GM12878 (cell line): Measurements from ENCODE around the gene ATP4A. TPM values are rescaled to one million over a fixed set of nuclear protein-coding genes. Genes with fewer than 3 reads are reported as not detected.
A peak's percentile ranks its signal among the peaks of the same experiment; 100 is the strongest.

Experiments used
- ATAC-seq: fragments of 200-7000 bp; cut with Tn5 transposase; 3 replicates; pipeline ENCODE4 v1.9.1; 2020; ENCODE audit warnings: mild to moderate bottlenecking, moderate library complexity
- BruUV-seq: library from RNA; stranded (reverse); fragments of 400-500 nt; replicated peaks from 2 replicates; lab custom pipeline; 2021; lab: Mats Ljungman, UMichigan
- CTCF ChIA-PET: fragments of 300-600 bp; sonication (Branson Sonifier 250); formaldehyde crosslinking; extraction: SDS; loops from one replicate; lab custom pipeline; 2021; ENCODE audit warnings: inconsistent platforms; lab: Yijun Ruan, JAX
- POLR2A ChIA-PET: fragments of 350-600 bp; formaldehyde crosslinking; extraction: SDS; loops from one replicate; lab custom pipeline; 2021; ENCODE audit warnings: inconsistent platforms; lab: Charles Lee
- RAD21 ChIA-PET: fragments of 300-600 bp; sonication (Branson Sonifier 250); formaldehyde crosslinking; loops from one replicate; lab custom pipeline; 2023; ENCODE audit warnings: antibody characterized with exemption; ENCODE audit not compliant: unreplicated experiment; lab: Charles Lee
- SMC1A ChIA-PET: fragments of 300-600 bp; sonication (Branson Sonifier 250); formaldehyde crosslinking; loops from one replicate; lab custom pipeline; 2023; ENCODE audit not compliant: unreplicated experiment, uncharacterized antibody; lab: Charles Lee
- DNase-seq: peaks from one replicate; pipeline ENCODE4 v3.0.0-alpha.2; 2011; ENCODE audit warnings: low read depth, low spot score
- FAIRE-seq: peaks from 3 replicates; lab custom pipeline; 2011; peaks lifted over from hg19 to GRCh38; lab: Jason Lieb, UNC
- H2AFZ ChIP-seq: 2 replicates; pipeline ENCODE4 v1.6.0; 2011; ENCODE audit warnings: low read depth, low read length, control low read depth; ENCODE audit not compliant: control insufficient read depth
- H3K27ac ChIP-seq: 2 replicates; pipeline ENCODE4 v1.5.1; 2011; ENCODE audit warnings: control low read depth; ENCODE audit not compliant: control insufficient read depth, insufficient read depth
- H3K27me3 ChIP-seq, 2 experiments: replicated peaks in 1 of 2; 2 replicates each; pipeline versions ENCODE4 v1.6.0 to v1.6.1; 2011; ENCODE audit warnings: low read length in 1 of 2; ENCODE audit not compliant: control insufficient read depth in 2 of 2, insufficient read depth in 2 of 2
- H3K36me3 ChIP-seq, 2 experiments: 2 replicates each; pipeline ENCODE4 v1.5.1; 2011; ENCODE audit warnings: low read length in 1 of 2; ENCODE audit not compliant: control insufficient read depth in 2 of 2, insufficient read depth in 2 of 2
- H3K4me1 ChIP-seq: 2 replicates; pipeline ENCODE4 v1.6.1; 2011; ENCODE audit warnings: mild to moderate bottlenecking, low read length, moderate library complexity, mixed read lengths; ENCODE audit not compliant: control insufficient read depth, insufficient read depth
- H3K4me2 ChIP-seq: 2 replicates; pipeline ENCODE4 v1.6.0; 2011; ENCODE audit warnings: control low read depth; ENCODE audit not compliant: control insufficient read depth, insufficient read depth
- H3K4me3 ChIP-seq: fragments of 200-600 bp; sonication (generic); 2 replicates; pipeline ENCODE4 v1.5.1; 2016
- H3K79me2 ChIP-seq: 2 replicates; pipeline ENCODE4 v1.6.0; 2011; ENCODE audit warnings: low read length; ENCODE audit not compliant: control insufficient read depth, insufficient read depth
- H3K9ac ChIP-seq: 2 replicates; pipeline ENCODE4 v1.8.0; 2011; ENCODE audit warnings: low read length, control low read depth, mixed read lengths; ENCODE audit not compliant: control insufficient read depth, insufficient read depth
- H3K9me3 ChIP-seq: replicated peaks from 3 replicates; pipeline ENCODE4 v1.5.1; 2011; ENCODE audit warnings: mild to moderate bottlenecking, low read length; ENCODE audit not compliant: control insufficient read depth, insufficient read depth
- H4K20me1 ChIP-seq: 2 replicates; pipeline ENCODE4 v1.6.0; 2011; ENCODE audit not compliant: control insufficient read depth, insufficient read depth
- MAX ChIP-seq: IDR thresholded peaks from 2 replicates; pipeline ENCODE4 v1.6.1; 2012; ENCODE audit warnings: low read depth, low read length, improper control_type of control experiment
- NFYB ChIP-seq: IDR thresholded peaks from 2 replicates; pipeline ENCODE4 v1.6.1; 2011; ENCODE audit warnings: low read depth, mild to moderate bottlenecking, low read length, improper control_type of control experiment, moderate library complexity; ENCODE audit not compliant: insufficient read depth
- RFX5 ChIP-seq: IDR thresholded peaks from 2 replicates; pipeline ENCODE4 v1.6.1; 2011; ENCODE audit warnings: low read depth, low read length, improper control_type of control experiment
- SIX5 ChIP-seq: IDR thresholded peaks from 2 replicates; pipeline ENCODE4 v1.6.1; 2011; ENCODE audit warnings: mild to moderate bottlenecking, low read depth, low read length, moderate library complexity; ENCODE audit not compliant: severe bottlenecking
- SMARCA5 ChIP-seq: fragments of 450-650 bp; IDR thresholded peaks from 2 replicates; pipeline ENCODE4 v1.6.1; 2017; ENCODE audit warnings: mild to moderate bottlenecking
- SP1 ChIP-seq: IDR thresholded peaks from one replicate; pipeline ENCODE4 v1.6.1; 2011; ENCODE audit warnings: low read depth, low read length
- ZBED1 ChIP-seq: IDR thresholded peaks from 2 replicates; pipeline ENCODE4 v1.6.1; 2016; ENCODE audit warnings: borderline replicate concordance
- WGBS: methylation state at CpG from one replicate; pipeline ENCODE4 v1.1.6; 2016; ENCODE audit warnings: low lambda C conversion rate; ENCODE audit not compliant: insufficient replicate concordance, insufficient coverage; ENCODE audit errors: missing lambda C conversion rate; 5-methylcytosine and 5-hydroxymethylcytosine counted together
- in situ Hi-C: fragments of 300-500 bp; cut with MboI; formaldehyde crosslinking; loops from 9 replicates; pipeline ENCODE4 v1.14.3; 2018; ENCODE audit warnings: mixed read lengths
- intact Hi-C: fragments of 100-400 bp; cut with micrococcal nuclease; formaldehyde crosslinking; loops from one replicate; pipeline ENCODE4 v1.14.2; 2022; ENCODE audit not compliant: unreplicated experiment
- polyA plus RNA-seq, 11 experiments: library from polyadenylated mRNA; depleted of rRNA in 4 of 11; unstranded in 6 of 11; stranded (reverse) in 5 of 11; fragments of >200 nt; fragmentation: Nextera tagmentation in 4 of 11; fragmentation: Illumina TruSeq in 1 of 11; extraction: Ambion mirVana in 4 of 11; extraction: Trizol in 1 of 11; gene quantifications; 1 replicate in 1 of 11; 2 replicates in 10 of 11; pipeline versions ENCODE4 v1.2.1 to v1.2.3, GENCODE V29; 2011 to 2016; ENCODE audit warnings: inconsistent platforms in 2 of 11, missing spikeins in 2 of 11, low read depth in 1 of 11
- total RNA-seq, 4 experiments: library from RNA; depleted of rRNA in 3 of 4; stranded (reverse); fragments of >200 nt in 3 of 4; fragmentation: Illumina TruSeq in 1 of 4; extraction: Trizol in 1 of 4; gene quantifications; 2 replicates each; pipeline versions ENCODE4 v1.2.1 to v1.2.3, GENCODE V29; 2013 to 2021

ATP4A gene
- total and polyA plus RNA-seq, 10 of the 15 experiments (the other 5 are each of a cell fraction or from before 2014, with no cell fraction given) = 0.03 to 1.5 (median 0.11) TPM; not detected in 3

GRCh38 chr19:35585848-35586247 lies 22.4 kb upstream of the ATP4A start, which contains the start of gene PMIS2:
TSS of gene PMIS2 (plus strand) at chr19:35586173. CDS start at chr19:35586260, 87 bp downstream.
- Histone ChIP-seq H3K4me2 (no peak within 1 kb of the TSS), H3K36me3 (no peaks in the 10 kb centered on the region), H3K27me3 (no peaks in the 10 kb centered on the region)
- in situ Hi-C loops = no loop called here
- TF ChIP-seq NFYB (peak; percentile 79), ZBED1 (no peak), SP1 (peak; percentile 17)
- TF ChIP-seq, all 136 proteins: peak for 2
- H3K4me3 ChIP-seq = no peak within 1 kb of the TSS
- FAIRE-seq (no peak), DNase-seq (no peak), ATAC-seq (peak; percentile 48; the same call in 2 of the 3 replicates)
- 72% methylated on average over 16 of the region's 16 CpGs for WGBS
- intact Hi-C loops = no loop called here
- SMC1A ChIA-PET = interaction anchor here (1.8 kb wide), 1 partner anchor 11 kb away, joined by 8 read pairs; no protein-coding TSS in a partner anchor
- RAD21 ChIA-PET = no interaction called here
- BruUV-seq = no TSS peak
- H4K20me1 ChIP-seq = no peaks in the 10 kb centered on the region
- H3K9ac ChIP-seq = no peak within 1 kb of the TSS
- POLR2A ChIA-PET = interaction anchor here (0.6 kb wide), 1 partner anchor 230 kb away, joined by 4 read pairs; no protein-coding TSS in a partner anchor
- no peak within 1 kb of the TSS for H3K27ac ChIP-seq
- H2AFZ ChIP-seq = no peak within 1 kb of the TSS
- no peaks in the 10 kb centered on the region for H3K79me2 ChIP-seq
- CTCF ChIA-PET = interaction anchor here (0.8 kb wide), 1 partner anchor 37 kb away, joined by 3 read pairs; no protein-coding TSS in a partner anchor
- no peaks in the 10 kb centered on the region for H3K4me1 ChIP-seq
- H3K9me3 ChIP-seq = no peaks in the 10 kb centered on the region; the same call in 2 of the 3 replicates

GRCh38 chr19:35582760-35583159 lies 19.3 kb upstream of the ATP4A start:
- Histone ChIP-seq H3K9me3 (no peaks in the 10 kb centered on the region; the same call in 2 of the 3 replicates), H3K4me2 (no peak overlapping the region)
- SMC1A ChIA-PET = no interaction called here
- BruUV-seq = no TSS peak
- no peak for ATAC-seq
- TF ChIP-seq MAX = no peak
- TF ChIP-seq SMARCA5 = no peak
- TF ChIP-seq SIX5 = no peak
- no peak for TF ChIP-seq RFX5
- TF ChIP-seq, all 136 proteins: peak for 0
- Histone ChIP-seq H3K27ac (no peak overlapping the region), H2AFZ (no peak overlapping the region), H3K9ac (no peak overlapping the region), H3K36me3 (no peaks in the 10 kb centered on the region), H4K20me1 (no peaks in the 10 kb centered on the region), H3K4me1 (no peaks in the 10 kb centered on the region), H3K27me3 (no peaks in the 10 kb centered on the region), H3K4me3 (no peak overlapping the region), H3K79me2 (no peaks in the 10 kb centered on the region)
- POLR2A ChIA-PET = no interaction called here
- RAD21 ChIA-PET = no interaction called here
- DNase-seq (no peak), FAIRE-seq (no peak)
- in situ Hi-C loops = no loop called here
- intact Hi-C loops = no loop called here
- 5% methylated on average over 1 of the region's 1 CpG for WGBS
- CTCF ChIA-PET = interaction anchor here (2.0 kb wide), 1 partner anchor 72 kb away, joined by 8 read pairs; no protein-coding TSS in a partner anchor
